Left hindlimb (tissue), 1 donor: ENCODE data around the gene GRK5.

ENCODE experiments used
- DNase-seq: peaks from one replicate; pipeline ENCODE4 v3.0.0-alpha.2; 2018

Gene GRK5

DNA sequence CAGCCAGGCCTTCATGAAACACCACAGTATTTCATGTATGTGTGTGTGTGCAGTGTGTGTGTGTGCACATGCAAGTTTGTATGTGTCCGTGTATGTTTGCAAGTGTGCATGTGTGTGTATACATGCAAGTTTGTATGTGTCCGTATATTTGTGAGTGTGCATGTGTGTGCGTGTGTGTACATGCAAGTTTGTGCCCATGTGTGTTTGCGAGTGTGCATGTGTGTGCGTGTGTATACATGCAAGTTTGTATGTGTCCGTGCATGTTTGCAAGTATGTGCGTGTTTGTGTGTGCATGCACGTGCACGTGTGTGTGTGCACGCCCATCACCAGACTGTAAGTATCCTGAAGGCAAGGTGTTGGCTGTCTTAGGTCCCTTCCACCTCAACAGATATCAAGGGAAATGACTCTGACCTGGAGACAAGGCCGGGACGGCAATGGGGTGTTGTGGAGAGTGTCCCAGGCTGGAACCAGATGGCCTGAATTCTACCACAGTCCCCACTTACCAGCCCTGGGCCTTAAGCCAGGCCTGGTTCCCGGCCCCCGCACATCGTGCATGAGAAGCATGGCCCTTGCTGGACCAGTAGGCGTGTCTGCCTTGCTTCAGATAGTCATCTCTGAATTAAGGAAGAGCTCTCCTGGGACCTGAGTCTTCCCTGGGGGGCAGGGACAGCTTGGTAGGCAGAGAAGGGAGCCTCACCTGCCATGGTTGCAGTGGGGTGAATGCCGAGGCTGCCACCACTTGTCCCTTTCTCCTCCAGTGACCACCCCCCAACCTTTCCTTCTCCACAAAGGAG is 140.0 kb downstream of the GRK5 start:
- peak; percentile 21 for DNase-seq

DNA sequence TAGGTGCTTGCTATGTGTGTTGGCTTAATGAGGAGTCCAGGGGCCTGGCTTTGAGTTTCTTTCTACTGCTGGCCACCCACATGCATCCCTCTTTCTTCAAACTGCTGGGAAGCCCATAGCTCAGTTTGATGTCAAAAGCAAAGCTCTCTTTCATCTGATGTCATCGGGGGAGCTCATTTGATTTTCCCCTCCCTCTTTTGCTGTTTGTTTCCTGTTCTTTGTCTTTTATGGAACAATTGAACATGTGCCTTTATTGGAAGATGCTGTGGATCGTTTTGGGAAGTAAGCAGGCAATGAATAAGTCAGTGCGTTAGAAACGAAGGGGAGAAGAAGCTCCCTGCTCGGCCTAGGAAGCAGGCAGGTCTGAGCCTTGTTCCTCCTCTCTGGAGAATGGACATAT is 140.7 kb downstream of the GRK5 start:
- no peak for DNase-seq

DNA sequence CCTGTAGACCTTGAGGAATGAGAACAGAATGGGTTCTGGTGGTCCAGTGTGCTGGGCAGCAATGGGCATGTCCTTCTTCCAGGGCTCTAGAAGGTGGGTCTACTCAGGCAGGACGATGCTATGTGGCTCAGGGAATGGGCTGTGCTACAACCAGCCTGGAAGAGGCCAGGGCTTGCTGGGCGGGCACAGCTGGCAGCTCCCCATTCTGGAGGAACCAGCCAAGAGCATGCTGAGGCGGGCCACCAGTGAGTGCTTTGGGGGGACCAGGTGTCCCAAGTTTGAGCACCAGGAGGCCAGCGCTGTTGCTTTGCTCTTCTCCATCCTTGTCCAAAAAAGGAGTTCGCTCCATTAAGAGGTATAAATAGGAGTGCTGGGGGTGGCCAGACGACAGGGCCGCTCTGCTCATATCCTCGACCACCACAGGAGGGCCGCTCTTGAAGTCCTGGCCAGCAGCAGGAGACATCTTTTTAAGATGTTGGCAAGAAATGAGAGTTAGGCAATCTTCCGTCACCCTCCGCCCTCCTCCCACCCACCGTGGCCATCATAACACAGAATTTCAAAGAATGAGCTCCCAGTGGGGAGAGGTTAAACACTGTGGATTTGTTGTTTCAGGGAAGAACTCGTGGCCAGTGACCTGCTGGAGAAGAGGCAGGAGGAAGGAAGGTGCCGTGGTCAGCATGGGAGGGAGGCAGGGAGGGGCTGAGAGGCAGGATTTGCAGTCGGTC is 141.3 kb downstream of the GRK5 start:
- peak; percentile 27 for DNase-seq

DNA sequence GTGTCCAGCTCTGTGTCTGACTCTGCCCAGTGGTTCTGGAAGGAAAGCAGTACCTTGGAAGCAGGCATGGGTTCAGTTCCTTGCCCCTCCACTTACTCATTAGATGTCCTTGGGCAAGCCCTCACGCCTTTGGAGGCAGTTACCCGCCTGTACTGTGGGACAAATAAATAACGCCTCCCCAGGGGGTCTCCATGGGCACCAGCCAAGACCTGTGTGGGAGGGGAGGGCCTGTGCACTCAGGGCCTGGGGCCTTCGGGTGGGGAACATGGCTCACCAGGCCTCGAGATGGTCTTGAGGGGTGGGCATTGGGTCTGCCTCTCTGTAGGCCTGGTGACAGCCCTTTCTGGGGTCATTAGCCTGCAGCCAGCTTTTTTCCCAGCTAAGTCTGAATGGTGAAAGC is 142.0 kb downstream of the GRK5 start:
- DNase-seq = peak; percentile 28

DNA sequence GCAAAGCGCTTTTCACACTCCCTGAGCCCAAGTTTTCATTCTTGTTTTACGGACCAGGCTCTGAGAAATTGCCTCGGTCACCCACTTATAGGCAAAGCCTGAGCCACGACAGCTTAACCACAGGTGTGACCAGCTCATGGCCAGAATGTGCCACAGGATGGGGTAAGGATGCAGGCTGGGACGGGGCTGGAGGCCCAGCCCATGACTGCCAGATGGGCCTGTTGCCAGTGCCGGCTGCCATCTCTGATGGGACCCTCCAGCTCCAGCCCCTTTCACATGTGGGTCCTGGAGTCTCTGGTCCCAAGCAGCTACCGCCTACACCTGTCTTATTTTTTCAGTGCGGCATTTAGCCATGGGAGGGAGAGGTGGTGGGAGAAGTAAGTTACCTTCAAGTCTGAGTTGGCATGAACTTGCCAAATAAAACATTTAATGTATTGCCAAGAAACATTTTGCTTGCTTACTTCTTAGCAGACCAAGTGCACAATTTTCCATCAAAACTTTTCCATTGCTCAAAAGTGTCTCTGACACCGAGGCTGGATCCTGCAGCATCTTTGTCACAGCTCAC is 142.6 kb downstream of the GRK5 start:
- peak; percentile 22 for DNase-seq

DNA sequence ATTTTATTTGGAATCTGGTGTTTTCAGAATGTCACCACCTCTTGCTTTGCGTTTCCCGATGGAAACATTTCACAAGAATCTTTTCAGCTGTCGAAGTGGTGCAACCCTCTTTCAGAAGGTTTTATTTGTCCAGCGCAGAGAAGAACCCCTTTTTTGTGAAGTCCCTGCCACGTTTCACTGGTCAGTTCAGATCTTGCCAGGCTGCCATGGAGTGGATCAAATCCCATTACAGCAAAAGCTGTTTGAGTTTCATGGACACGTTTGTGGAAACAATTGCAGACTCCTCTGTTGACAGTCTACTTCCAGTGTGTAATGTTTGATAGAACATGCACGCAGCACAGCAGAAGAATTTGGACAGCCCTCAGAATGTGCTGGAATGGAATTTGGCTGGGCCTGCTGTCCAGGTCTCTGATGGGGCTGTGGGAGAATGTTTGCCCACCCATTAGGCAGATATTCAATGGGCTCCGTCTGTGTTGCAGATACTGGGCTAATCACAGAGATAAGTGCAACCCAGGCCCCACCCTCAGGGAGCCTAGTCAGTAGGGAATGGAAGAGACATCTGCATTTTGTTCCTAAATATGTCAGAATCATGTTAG is 143.2 kb downstream of the GRK5 start:
- peak; percentile 69 for DNase-seq

DNA sequence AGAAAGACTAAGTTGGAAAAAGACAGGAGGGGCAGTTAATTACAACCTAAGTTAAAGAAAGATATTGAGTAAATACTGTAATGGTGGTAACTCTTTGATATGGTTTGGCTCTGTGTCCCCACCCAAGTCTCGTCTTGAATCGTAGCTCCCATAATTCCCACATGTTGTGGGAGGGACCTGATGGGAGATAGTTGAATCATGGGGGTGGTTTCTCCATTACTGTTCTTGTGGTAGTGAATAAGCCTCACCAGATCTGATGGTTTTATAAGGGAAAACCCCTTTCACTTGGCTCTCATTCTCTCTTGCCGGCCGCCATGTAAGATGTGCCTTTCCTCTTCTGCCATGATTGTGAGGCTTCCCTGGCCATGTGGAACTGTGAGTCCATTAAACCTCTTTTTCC is 143.8 kb downstream of the GRK5 start:
- DNase-seq = peak; percentile 24

DNA sequence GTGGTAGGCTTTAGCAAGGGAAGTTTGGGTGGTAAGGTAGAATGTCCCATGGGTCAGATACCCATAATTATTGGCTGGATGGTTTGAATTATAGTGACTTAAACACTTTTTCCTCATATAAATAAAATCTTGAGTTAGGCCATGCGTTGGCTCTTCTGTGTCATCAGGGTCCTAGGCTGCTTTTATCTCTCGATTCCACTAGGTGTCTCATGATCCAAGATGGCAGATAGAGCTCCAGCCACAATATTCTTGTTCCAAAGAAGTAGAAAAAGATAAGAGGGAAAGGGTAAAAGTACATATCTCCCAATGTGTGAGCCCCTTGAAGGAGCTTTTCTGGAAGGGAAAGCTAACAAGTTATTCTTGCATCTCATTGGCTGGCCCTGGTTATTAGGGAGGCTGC is 144.7 kb downstream of the GRK5 start:
- no peak for DNase-seq

DNA sequence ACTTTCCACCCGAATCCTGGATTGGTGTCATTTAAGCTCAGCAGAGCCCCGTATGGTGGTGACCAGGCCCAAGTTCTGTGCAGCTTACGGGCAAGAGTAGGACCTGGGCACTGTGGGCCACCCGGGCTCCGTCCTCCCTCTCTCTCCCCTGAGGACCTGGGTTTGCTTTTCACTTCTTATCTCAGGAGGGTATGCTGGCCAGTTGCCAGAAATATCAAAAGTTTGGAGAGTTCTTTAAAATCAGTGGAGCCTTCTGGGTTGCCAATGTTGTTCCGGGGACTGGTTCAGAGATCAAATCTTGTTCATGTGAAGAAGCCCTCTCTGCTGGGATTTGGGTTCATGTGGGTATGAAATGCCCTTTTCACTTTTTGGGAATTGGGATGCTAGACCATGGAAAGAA is 145.4 kb downstream of the GRK5 start:
- peak; percentile 20 for DNase-seq

DNA sequence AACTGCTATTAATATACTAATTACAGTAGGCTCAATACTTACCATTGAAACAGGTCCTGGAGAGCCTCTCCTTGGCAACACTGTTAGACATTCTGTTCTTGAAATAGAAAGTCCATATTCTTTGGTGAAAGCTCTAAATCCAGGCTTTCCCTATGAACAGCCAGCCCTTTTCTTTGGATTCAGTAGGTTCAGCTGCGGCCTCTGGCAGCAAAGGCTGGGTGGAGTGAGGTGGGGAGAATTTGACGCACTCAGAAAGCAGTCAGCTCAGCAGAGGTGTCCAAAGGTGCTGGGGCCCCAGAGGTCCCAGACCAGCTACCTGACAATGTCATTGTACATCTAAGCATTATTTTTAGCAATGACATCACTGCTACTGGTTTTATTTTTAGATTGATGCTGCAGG is 146.1 kb downstream of the GRK5 start:
- peak; percentile 44 for DNase-seq

DNA sequence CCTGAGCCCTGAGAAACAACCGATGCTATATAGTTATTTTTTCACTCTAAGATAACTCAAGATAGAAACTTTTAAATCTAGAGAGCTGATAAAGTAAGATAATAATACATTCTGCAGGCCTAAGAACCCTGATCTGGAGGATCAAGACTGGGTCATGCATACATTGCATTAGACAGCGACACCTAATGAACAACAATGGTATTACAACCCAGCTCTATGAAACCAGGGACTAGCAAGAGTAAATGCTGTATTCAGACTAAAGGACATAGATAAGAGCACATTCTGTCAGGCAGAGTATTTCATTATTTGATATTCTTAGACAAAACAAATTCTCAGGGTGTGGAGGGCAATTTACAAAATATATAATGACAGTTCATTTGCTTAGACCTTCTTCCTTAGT is 148.6 kb downstream of the GRK5 start:
- DNase-seq = no peak

DNA sequence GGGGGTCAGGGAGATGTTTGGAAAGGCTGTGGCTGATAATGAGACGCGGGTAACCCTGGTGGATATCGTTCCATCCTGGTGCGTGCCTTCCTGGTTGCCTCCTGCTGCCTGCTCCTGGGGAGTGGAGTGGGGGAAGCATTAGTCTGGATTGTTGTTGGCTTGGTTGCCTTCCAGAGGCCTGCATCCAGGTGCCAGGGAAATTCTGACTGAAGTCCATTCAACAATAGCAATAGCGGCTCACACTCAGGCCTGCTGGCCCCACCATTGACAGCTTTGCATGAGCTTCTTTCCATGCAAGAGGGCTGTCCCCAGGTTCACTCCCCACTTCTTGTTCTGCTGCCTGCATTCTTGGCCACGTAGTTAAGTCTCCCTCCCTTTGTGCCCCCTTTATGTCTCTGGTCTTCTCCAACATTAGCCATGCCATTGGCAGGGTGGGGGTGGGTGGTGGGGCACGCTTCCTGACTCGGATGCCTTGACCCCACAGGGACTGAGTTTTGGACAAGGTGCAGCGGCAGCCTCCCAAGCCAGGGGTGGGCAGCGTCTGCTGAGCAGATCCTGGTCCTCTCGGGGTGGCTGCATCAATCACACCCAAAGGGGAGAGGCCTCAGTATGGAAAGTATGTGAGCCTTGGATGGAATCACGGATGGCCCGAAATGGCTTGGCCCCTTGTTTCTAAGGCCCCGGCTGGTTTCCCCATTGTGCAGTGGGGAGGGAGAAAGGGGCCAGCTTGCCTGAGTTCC is 150.2 kb downstream of the GRK5 start:
- DNase-seq = peak; percentile 60

DNA sequence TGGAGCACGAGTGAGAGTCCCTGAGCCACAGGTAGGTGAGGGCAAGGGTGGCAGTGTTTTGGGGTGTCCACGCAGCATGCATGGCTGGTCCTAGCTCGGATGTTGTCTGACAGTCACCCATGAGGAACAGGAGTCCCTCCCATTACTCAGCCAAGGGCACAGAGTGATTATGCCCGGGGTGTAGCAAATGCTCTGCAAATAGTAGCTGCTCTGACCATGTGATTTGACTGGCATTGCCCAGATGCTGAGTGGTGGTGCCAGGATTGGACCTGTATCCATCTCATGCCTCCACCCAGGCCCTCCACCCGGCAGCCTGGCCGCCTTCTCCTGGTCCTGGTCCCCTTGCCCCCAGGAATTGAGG is 150.8 kb downstream of the GRK5 start:
- no peak for DNase-seq

DNA sequence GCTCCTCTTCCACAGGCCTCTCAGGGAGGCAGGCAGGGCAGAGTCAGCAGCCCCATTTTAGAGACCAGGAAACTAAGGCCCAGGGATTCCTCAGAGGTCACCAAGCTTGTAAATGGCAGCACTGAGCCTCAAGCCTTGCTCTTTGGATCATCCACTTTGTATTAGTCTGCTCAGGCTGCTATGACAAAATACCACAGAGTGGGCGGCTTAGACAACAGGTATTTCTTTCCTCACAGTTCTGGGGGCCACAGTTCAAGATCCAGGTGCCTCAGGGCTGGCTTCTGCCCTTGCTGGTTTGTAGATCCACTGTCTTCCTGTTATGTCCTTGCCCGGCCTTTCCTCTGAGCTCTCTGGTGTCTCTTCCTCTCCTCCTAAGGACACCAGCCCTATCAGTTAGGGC is 151.2 kb downstream of the GRK5 start:
- peak; percentile 13 for DNase-seq

DNA sequence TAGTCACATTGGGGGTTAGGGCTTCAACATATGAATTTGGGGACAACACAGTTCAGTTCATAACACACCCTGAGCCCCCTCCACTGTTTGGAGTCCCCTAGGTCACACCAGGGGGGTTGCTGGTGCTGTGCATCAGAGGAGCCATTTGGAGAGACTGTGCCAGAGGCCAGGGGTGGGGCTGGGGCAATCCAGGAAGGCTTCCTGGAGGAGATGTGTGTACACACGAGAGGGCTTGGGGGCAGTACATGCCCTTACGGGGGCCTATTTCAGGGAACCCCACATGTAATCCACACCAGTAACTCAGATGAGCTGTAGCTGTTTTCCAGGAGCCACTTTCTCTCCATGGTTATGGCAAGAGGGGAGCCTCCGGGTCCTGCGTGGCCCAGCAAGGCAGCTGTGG is 151.7 kb downstream of the GRK5 start:
- DNase-seq = no peak

DNA sequence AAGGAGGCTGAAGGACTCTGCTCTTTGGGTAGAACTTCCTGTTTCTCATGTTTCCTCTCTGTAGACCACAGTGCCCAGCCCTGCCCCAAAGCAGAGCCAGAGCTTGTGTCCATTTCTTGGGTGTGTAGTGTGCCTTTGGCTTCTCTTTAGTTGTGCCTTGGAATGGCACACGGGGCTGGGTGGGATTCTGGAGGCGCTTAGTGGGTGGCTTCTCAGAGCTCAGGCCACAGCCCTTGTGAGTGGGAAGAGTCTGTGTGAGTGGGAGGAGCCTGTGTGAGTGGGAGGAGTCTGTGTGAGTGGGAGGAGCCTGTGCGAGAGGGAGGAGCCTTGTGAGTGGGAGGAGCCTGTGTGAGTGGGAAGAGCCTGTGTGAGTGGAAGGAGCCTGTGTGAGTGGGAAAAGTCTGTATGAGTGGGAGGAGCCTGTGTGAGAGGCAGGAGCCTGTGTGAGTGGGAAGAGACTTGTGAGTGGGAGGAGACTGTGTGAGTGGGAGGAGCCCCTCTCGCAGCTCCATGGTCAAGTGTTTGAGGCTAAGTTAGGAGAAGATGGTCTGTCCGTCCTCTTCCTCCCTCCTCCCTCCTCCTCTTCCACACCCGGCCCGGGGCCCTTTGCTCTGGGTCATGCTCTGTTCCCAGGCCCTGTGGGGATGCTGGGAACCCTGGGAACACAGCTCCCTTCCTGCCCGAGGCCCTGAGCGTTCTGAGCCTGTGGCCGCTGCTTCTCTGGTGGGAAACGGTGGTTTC is 153.0 kb downstream of the GRK5 start:
- no peak for DNase-seq

DNA sequence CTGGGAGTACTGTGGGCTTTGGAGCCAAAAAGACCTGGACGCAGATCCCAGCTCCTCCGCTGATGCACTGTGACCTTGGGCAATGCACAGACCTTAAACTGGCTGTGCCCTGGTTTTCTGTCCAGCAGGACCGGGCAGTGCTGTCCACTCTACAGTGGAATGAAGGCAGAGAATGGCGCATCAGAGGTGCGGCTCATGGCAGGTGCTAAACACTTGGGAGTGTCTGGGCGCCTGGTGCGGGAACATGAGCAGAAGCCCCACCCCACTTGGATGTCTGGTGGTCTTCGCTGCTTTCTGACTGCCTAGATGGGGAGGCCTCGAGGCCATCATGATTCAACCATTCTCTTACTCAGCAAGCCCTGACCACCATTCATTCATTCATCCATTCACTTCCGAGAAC is 153.7 kb downstream of the GRK5 start:
- peak; percentile 18 for DNase-seq

DNA sequence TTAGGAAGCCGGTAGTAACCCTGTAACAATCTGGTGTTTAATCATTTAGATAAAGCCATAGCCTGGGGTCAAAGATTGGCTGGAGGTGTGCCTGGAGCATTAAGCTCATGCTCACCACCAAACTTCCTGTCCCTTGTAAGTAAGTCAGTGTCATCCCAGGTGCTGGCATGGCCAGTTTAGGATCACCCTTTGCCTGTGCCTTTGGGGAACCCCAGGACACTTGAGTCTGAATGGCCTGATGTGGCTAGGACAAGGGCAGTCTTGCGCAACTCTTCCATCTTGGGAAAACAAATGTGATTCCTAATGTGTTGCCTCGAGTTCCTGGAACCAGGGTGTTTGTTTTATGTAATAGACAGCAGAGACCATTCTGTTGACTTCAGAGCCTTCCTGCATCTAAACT is 154.8 kb downstream of the GRK5 start:
- peak; percentile 12 for DNase-seq

DNA sequence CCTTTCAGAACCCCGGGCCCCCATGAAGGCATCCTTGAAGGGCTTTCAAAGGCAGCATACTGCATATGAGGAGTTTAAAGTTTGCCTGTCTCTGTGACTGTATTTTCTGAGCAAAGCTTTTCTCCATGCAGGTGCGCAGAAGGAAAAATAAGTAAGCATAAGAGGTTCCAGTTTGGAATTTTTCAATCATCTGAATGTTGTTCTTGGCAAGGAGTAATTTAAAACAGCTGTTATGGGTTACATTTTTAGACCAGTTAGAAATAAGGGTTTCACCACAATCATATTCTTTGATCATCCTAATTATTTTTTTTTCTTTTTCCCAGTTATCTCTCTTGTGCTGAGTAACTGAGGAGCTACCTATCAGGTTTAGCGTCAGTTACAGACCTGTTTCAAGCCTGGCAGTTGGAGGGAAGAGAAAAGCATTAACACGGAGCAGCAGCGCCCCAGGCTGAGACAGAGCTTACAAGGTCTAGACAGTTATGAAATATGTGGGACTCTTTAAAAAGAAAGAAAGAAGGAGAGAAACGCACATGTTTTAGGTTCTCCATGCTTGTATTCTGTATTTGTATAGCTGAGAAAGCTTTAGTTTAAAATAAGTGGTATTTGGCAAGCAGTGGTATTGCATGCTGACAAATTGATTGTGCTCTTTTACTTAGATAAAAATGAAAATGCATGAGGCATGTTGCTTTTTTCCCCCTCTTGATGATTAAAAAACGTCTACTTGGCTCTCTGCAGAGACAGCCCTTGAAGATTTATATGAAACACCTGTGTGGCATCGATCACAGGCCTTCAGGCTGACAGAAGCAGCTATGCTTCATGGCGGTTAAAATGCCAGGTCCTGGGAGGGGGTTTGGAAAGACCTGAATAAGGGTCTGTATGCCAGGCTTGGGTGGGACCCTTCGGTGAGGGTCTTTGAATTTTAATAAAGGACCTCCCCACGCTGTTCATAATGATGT is 157.6 kb downstream of the GRK5 start:
- DNase-seq = peak; percentile 46

DNA sequence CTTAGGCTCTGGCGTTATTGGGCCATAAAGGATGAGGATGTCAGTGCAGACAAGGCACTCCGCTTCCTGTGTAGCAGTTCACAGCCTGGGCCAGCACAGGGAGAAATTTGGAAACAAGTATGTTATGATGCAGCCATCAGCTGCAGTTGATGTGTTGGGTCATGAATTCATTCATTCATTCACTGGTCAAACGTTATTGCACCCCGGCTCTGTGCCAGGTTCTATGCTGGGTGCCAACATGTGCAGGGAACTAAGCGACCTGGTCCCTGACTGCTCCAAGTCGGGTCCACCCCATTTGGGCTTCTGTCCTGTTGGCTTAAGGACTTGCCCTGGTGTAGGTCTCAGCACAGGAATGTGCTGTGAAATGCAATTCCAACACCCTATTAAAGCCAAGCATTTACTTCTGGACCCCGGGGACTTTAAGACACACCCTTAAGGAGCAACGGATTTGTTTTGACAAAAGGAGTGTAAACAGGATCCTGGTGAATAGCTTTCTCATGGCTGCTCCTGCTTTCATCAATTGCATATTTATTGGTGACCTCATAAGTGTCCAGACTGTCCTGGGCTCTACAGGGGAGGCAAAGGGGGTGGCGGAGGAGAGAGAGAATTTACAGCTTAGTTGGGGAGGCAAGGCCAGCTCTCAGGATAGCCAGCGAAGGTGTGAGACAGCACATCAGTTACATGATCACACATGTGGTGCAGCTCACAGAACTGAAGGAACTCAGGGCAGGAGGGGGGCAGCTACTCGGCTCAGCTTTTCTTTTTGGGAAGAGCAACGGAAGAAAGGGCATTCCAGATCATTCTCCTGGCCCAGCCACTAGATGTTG is 158.6 kb downstream of the GRK5 start:
- peak; percentile 67 for DNase-seq
